ENCODE measurements around the gene LRP6.
"Not testable (repeated sequence)": the region's sequence is repeated elsewhere in the genome, so short reads cannot be mapped to it uniquely, and the experiment has no call there.

DNA sequence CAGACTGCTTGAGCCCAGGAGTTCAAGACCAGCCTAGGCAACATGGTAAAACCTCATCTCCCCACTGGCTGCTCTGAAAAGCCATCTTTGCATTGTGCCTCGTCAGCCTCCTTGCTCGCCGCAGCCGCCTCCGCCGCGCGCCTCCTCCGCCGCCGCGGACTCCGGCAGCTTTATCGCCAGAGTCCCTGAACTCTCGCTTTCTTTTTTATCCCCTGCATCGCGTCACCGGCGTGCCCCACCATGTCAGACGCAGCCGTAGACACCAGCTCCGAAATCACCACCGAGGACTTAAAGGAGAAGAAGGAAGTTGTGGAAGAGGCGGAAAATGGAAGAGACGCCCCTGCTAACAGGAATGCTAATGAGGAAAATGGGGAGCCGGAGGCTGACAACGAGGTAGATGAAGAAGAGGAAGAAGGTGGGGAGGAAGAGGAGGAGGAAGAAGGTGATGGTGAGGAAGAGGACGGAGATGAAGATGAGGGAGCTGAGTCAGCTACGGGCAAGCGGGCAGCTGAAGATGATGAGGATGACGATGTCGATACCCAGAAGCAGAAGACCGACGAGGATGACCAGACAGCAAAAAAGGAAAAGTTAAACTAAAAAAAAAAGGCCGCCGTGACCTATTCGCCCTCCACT, 155.8 kb downstream of the LRP6 start:
- TF ChIP-seq EZH2 (IDR thresholded peaks at IDR 0.05; ENCODE audit: low read depth, unreplicated experiment); POLR2AphosphoS5 (IDR thresholded peaks at IDR 0.05; ENCODE audit: low read depth); JUNB (IDR thresholded peaks at IDR 0.05; ENCODE audit: unreplicated experiment); EZH2phosphoT487 (IDR thresholded peaks at IDR 0.05; ENCODE audit: unreplicated experiment): not testable (repeated sequence)
- TF ChIP-seq, protein P1, sequence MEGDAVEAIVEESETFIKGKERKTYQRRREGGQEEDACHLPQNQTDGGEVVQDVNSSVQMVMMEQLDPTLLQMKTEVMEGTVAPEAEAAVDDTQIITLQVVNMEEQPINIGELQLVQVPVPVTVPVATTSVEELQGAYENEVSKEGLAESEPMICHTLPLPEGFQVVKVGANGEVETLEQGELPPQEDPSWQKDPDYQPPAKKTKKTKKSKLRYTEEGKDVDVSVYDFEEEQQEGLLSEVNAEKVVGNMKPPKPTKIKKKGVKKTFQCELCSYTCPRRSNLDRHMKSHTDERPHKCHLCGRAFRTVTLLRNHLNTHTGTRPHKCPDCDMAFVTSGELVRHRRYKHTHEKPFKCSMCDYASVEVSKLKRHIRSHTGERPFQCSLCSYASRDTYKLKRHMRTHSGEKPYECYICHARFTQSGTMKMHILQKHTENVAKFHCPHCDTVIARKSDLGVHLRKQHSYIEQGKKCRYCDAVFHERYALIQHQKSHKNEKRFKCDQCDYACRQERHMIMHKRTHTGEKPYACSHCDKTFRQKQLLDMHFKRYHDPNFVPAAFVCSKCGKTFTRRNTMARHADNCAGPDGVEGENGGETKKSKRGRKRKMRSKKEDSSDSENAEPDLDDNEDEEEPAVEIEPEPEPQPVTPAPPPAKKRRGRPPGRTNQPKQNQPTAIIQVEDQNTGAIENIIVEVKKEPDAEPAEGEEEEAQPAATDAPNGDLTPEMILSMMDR (conservative IDR thresholded peaks at IDR 0.05; ENCODE audit: low read depth in 2 of 2), result not testable (repeated sequence)
- TF ChIP-seq, protein P2, sequence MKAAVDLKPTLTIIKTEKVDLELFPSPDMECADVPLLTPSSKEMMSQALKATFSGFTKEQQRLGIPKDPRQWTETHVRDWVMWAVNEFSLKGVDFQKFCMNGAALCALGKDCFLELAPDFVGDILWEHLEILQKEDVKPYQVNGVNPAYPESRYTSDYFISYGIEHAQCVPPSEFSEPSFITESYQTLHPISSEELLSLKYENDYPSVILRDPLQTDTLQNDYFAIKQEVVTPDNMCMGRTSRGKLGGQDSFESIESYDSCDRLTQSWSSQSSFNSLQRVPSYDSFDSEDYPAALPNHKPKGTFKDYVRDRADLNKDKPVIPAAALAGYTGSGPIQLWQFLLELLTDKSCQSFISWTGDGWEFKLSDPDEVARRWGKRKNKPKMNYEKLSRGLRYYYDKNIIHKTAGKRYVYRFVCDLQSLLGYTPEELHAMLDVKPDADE (IDR thresholded peaks at IDR 0.05), result not testable (repeated sequence)
- TF ChIP-seq, protein P3, sequence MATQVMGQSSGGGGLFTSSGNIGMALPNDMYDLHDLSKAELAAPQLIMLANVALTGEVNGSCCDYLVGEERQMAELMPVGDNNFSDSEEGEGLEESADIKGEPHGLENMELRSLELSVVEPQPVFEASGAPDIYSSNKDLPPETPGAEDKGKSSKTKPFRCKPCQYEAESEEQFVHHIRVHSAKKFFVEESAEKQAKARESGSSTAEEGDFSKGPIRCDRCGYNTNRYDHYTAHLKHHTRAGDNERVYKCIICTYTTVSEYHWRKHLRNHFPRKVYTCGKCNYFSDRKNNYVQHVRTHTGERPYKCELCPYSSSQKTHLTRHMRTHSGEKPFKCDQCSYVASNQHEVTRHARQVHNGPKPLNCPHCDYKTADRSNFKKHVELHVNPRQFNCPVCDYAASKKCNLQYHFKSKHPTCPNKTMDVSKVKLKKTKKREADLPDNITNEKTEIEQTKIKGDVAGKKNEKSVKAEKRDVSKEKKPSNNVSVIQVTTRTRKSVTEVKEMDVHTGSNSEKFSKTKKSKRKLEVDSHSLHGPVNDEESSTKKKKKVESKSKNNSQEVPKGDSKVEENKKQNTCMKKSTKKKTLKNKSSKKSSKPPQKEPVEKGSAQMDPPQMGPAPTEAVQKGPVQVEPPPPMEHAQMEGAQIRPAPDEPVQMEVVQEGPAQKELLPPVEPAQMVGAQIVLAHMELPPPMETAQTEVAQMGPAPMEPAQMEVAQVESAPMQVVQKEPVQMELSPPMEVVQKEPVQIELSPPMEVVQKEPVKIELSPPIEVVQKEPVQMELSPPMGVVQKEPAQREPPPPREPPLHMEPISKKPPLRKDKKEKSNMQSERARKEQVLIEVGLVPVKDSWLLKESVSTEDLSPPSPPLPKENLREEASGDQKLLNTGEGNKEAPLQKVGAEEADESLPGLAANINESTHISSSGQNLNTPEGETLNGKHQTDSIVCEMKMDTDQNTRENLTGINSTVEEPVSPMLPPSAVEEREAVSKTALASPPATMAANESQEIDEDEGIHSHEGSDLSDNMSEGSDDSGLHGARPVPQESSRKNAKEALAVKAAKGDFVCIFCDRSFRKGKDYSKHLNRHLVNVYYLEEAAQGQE (IDR thresholded peaks at IDR 0.05; ENCODE audit: unreplicated experiment), result not testable (repeated sequence)
